HCT116 (cell line): ENCODE data around the gene TMEM141. TPM values are rescaled to one million over a fixed set of nuclear protein-coding genes. Genes with fewer than 3 reads are reported as not detected.
"Not testable (repeated sequence)": the region's sequence is repeated elsewhere in the genome, so short reads cannot be mapped to it uniquely, and the experiment has no call there.

Source experiments
- ATAC-seq: fragments of 200-7000 bp; cut with Tn5 transposase; 2 replicates; pipeline ENCODE4 v1.9.1; 2020; ENCODE audit warnings: mild to moderate bottlenecking, moderate library complexity
- BruUV-seq: library from RNA; stranded (reverse); fragments of 400-500 nt; replicated peaks from 2 replicates; lab custom pipeline; 2021; lab: Mats Ljungman, UMichigan
- CTCF ChIA-PET: fragments of 300-600 bp; sonication (Branson Sonifier 250); formaldehyde crosslinking; loops from one replicate; lab custom pipeline; 2021; ENCODE audit warnings: antibody characterized with exemption; lab: Charles Lee
- POLR2A ChIA-PET: fragments of 300-600, 350-600 bp; sonication (Branson Sonifier 250); formaldehyde crosslinking; loops from one replicate; lab custom pipeline; 2021; ENCODE audit warnings: antibody characterized with exemption; lab: Charles Lee
- RAD21 ChIA-PET, 2 experiments: fragments of 300-600 bp; sonication (Branson Sonifier 250); formaldehyde crosslinking; loops; one replicate each; lab custom pipeline; 2023; ENCODE audit warnings: low total read pairs in 2 of 2; ENCODE audit not compliant: uncharacterized antibody in 2 of 2, unreplicated experiment in 2 of 2, low non-redundant PET in 1 of 2; lab: Charles Lee
- DNase-seq: peaks from one replicate; pipeline ENCODE4 v3.0.0-alpha.2; 2010; ENCODE audit warnings: low read depth, low spot score
- H2AFZ ChIP-seq: fragments of 200-600 bp; shearing (Covaris generic), sonication (generic); 2 replicates; pipeline ENCODE4 v1.6.1; 2017; ENCODE audit warnings: low read depth, mixed run types, mixed read lengths, antibody characterized with exemption, low read length; ENCODE audit not compliant: poor library complexity, severe bottlenecking
- H3K27ac ChIP-seq: 2 replicates; pipeline ENCODE4 v1.5.1; 2012; ENCODE audit warnings: low read depth, low read length
- H3K27me3 ChIP-seq: fragments of 200-600 bp; sonication (generic); 2 replicates; pipeline ENCODE4 v1.6.1; 2016; ENCODE audit warnings: mixed run types, low read length, mixed read lengths; ENCODE audit not compliant: insufficient read depth
- H3K36me3 ChIP-seq, 2 experiments: fragments of 200-500 bp in 1 of 2; fragments of 200-600 bp in 1 of 2; sonication (Bioruptor generic) in 1 of 2; sonication (generic) in 1 of 2; 2 replicates each; pipeline versions ENCODE4 v1.5.1 to v1.6.1; 2014 to 2016; ENCODE audit warnings: low read length in 2 of 2, inconsistent platforms in 1 of 2, mixed read lengths in 1 of 2, mixed run types in 1 of 2; ENCODE audit not compliant: insufficient read depth in 2 of 2, control insufficient read depth in 1 of 2
- H3K4me1 ChIP-seq, 2 experiments: fragments of 200-600 bp in 1 of 2; sonication (generic) in 1 of 2; 2 replicates each; pipeline versions ENCODE4 v1.5.1 to v1.6.1; 2012 to 2017; ENCODE audit warnings: low read length in 2 of 2, inconsistent platforms in 1 of 2, mild to moderate bottlenecking in 1 of 2, mixed read lengths in 1 of 2, mixed run types in 1 of 2, moderate library complexity in 1 of 2; ENCODE audit not compliant: insufficient read depth in 2 of 2, control insufficient read depth in 1 of 2
- H3K4me2 ChIP-seq: fragments of 200-600 bp; sonication (generic); 2 replicates; pipeline ENCODE4 v1.6.1; 2017; ENCODE audit warnings: mixed run types, low read length, mixed read lengths
- H3K4me3 ChIP-seq, 2 experiments: fragments of 200-600 bp in 1 of 2; sonication (generic) in 1 of 2; replicated peaks in 1 of 2; 2 replicates each; pipeline ENCODE4 v1.5.1; 2011 to 2016; ENCODE audit warnings: low read length in 2 of 2, control low read depth in 1 of 2, low read depth in 1 of 2, mild to moderate bottlenecking in 1 of 2, mixed read lengths in 1 of 2, mixed run types in 1 of 2
- H3K79me2 ChIP-seq: fragments of 200-600 bp; sonication (generic); 2 replicates; pipeline ENCODE4 v1.6.1; 2017; ENCODE audit warnings: mild to moderate bottlenecking, mixed run types, low read length, moderate library complexity, mixed read lengths; ENCODE audit not compliant: insufficient read depth
- H3K9ac ChIP-seq: fragments of 200-600 bp; sonication (generic); 2 replicates; pipeline ENCODE4 v1.6.1; 2016; ENCODE audit warnings: low read length, mixed read lengths
- H3K9me2 ChIP-seq: fragments of 200-600 bp; sonication (generic), shearing (Covaris generic); 2 replicates; pipeline ENCODE4 v1.6.1; 2017; ENCODE audit warnings: mixed run types, mild to moderate bottlenecking, moderate library complexity; ENCODE audit not compliant: insufficient read depth
- H3K9me3 ChIP-seq, 2 experiments: fragments of 200-500 bp in 1 of 2; fragments of 200-600 bp in 1 of 2; sonication (Bioruptor generic) in 1 of 2; sonication (generic) in 1 of 2; 2 replicates each; pipeline ENCODE4 v1.6.1; 2014 to 2017; ENCODE audit warnings: low read length in 2 of 2, mixed read lengths in 2 of 2, inconsistent platforms in 1 of 2, low read depth in 1 of 2, mild to moderate bottlenecking in 1 of 2, mixed run types in 1 of 2, moderate library complexity in 1 of 2; ENCODE audit not compliant: control insufficient read depth in 1 of 2, insufficient read depth in 1 of 2
- H4K20me1 ChIP-seq: fragments of 200-600 bp; sonication (generic), shearing (Covaris generic); 2 replicates; pipeline ENCODE4 v1.6.1; 2017; ENCODE audit warnings: mixed run types, mild to moderate bottlenecking, moderate library complexity; ENCODE audit not compliant: insufficient read depth
- CBX3 ChIP-seq: IDR thresholded peaks from 2 replicates; pipeline ENCODE4 v1.6.1; 2012; ENCODE audit warnings: low read depth
- POLR2A ChIP-seq: IDR thresholded peaks from 2 replicates; pipeline ENCODE4 v1.7.0; 2011; ENCODE audit warnings: borderline replicate concordance; ENCODE audit not compliant: insufficient read depth, insufficient read length; ENCODE audit errors: extremely low read depth
- POLR2AphosphoS5 ChIP-seq: IDR thresholded peaks from 2 replicates; pipeline ENCODE4 v1.6.1; 2011; ENCODE audit warnings: mild to moderate bottlenecking, low read depth, low read length, moderate library complexity
- intact Hi-C: fragments of 100-400 bp; cut with micrococcal nuclease; formaldehyde crosslinking; loops from 2 replicates; pipeline ENCODE4 v1.10.0; 2022
- total RNA-seq: library from RNA; stranded (reverse); gene quantifications from one replicate; pipeline ENCODE4 v1.2.1, GENCODE V29; 2021; ENCODE audit not compliant: unreplicated experiment

The TMEM141 gene
- total RNA-seq, 1 experiment from 2014 or later = 73.6 TPM

GRCh38 chr9:136840877-136841645, 49.9 kb downstream of the TMEM141 start:
- no peaks in the 10 kb centered on the region for H3K9me2 ChIP-seq
- H3K36me3 ChIP-seq = no peaks in the 10 kb centered on the region
- CTCF ChIA-PET = interaction anchor here (1.0 to 1.4 kb wide), 3 partner anchors 41 to 137 kb away, joined by 3 to 4 read pairs (median 3); no protein-coding TSS in a partner anchor
- no peak overlapping the region for H3K4me3 ChIP-seq
- H3K27me3 ChIP-seq = no peaks in the 10 kb centered on the region
- no peak overlapping the region for H2AFZ ChIP-seq
- intact Hi-C loops = loop anchor here (5.0 to 10.0 kb wide), 2 partner anchors 104 to 196 kb away; partner anchors contain the start of genes C8G and FBXW5
- ATAC-seq (peak; percentile 15), DNase-seq (no peak)
- BruUV-seq = no TSS peak
- no peaks in the 10 kb centered on the region for H3K79me2 ChIP-seq
- peaks cover 29 to 39% of the 10 kb centered on the region in 2 experiments for H3K4me1 ChIP-seq
- no peaks in the 10 kb centered on the region for H4K20me1 ChIP-seq
- H3K9ac ChIP-seq = no peak overlapping the region
- H3K9me3 ChIP-seq = no peaks in the 10 kb centered on the region
- POLR2A ChIA-PET = no interaction called here
- H3K4me2 ChIP-seq = peak overlapping the region; percentile 85
- H3K27ac ChIP-seq = peak overlapping the region; percentile 70
- RAD21 ChIA-PET = no interaction called here
- no peak for TF ChIP-seq POLR2A
- no peak for TF ChIP-seq POLR2AphosphoS5
- TF ChIP-seq CBX3 = no peak

- ChIA-PET CTCF (interaction anchor here (0.7 to 1.7 kb wide), 19 partner anchors 11 to 245 kb away, joined by 3 to 12 read pairs (median 3); partner anchors contain the start of genes FUT7, MAN1B1, NPDC1 and PAXX), POLR2A (interaction anchor here (0.9 kb wide), 1 partner anchor 56 kb away, joined by 5 read pairs; no protein-coding TSS in a partner anchor)
- ATAC-seq = peak; percentile 23
- Histone ChIP-seq H3K4me1 (peaks cover 29 to 39% of the 10 kb centered on the region in 2 experiments), H3K27ac (peak overlapping the region; percentile 70), H3K4me3 (peak overlapping the region in 1 of 2 experiments; percentile 57; a peak in 3 of 4 replicates), H3K4me2 (peak overlapping the region; percentile 85)
- H3K79me2 ChIP-seq, H3K9me2 ChIP-seq, BruUV-seq, DNase-seq, H3K27me3 ChIP-seq, H3K9me3 ChIP-seq, H3K36me3 ChIP-seq, H3K9ac ChIP-seq, H2AFZ ChIP-seq, RAD21 ChIA-PET, H4K20me1 ChIP-seq: not testable (repeated sequence)
- intact Hi-C loops = loop anchor here (5.0 to 10.0 kb wide), 2 partner anchors 103 to 195 kb away; partner anchors contain the start of genes C8G and FBXW5
Observed at GRCh38 chr9:136841646-136842379, 50.7 kb downstream of the TMEM141 start.
